Right cardiac atrium (tissue), 5 donors: ENCODE measurements around the gene ETDC. TPM values are rescaled to one million over a fixed set of nuclear protein-coding genes. Genes with fewer than 3 reads are reported as not detected.
"Not testable (repeated sequence)": the region's sequence is repeated elsewhere in the genome, so short reads cannot be mapped to it uniquely, and the experiment has no call there.

Source experiments
- ATAC-seq, 2 donors: fragments of 200-7000 bp; cut with Tn5 transposase; one replicate each; pipeline versions ENCODE4 v1.8.0 to v1.9.1; 2020; ENCODE audit warnings: moderate library complexity in 2 of 2, mild to moderate bottlenecking in 1 of 2
- DNase-seq, 3 donors: peaks; one replicate each; pipeline ENCODE4 v3.0.0-alpha.2; 2020
- H3K27ac ChIP-seq: one replicate; pipeline ENCODE4 v1.5.1; 2013; ENCODE audit warnings: mild to moderate bottlenecking, low read length, control low read depth, moderate library complexity
- H3K27me3 ChIP-seq: one replicate; pipeline ENCODE4 v1.6.1; 2013; ENCODE audit not compliant: control insufficient read depth, insufficient read depth
- H3K4me1 ChIP-seq: one replicate; pipeline ENCODE4 v1.6.1; 2013; ENCODE audit warnings: low read length; ENCODE audit not compliant: control insufficient read depth, insufficient read depth
- H3K4me3 ChIP-seq: one replicate; pipeline ENCODE4 v1.5.1; 2013; ENCODE audit warnings: low read length, control low read depth
- H3K9me3 ChIP-seq: one replicate; pipeline ENCODE4 v1.6.1; 2013; ENCODE audit warnings: low read length; ENCODE audit not compliant: control insufficient read depth
- WGBS: extraction: QIAGEN DNeasy Blood & Tissue Kit; methylation state at CpG from one replicate; pipeline ENCODE4 v1.1.7; 2013; 5-methylcytosine and 5-hydroxymethylcytosine counted together
- intact Hi-C, 4 donors: fragments of 100-400 bp; cut with DNase I; formaldehyde crosslinking; loops; one replicate each; pipeline versions ENCODE4 v1.11.0 to v1.14.0; 2022 to 2023
- polyA plus RNA-seq: library from polyadenylated mRNA; stranded (reverse); fragments of 200-250 nt; gene quantifications from one replicate; pipeline ENCODE4 v1.2.3, GENCODE V29; 2013
- total RNA-seq, 4 donors: library from RNA; stranded (reverse); fragmentation: NEBNext Ultra II Directional; extraction: Animal tissue kit (Norgen Biotek cat#: 25700); gene quantifications; one replicate each; pipeline ENCODE4 v1.2.1, GENCODE V29; 2021
- donor health status: healthy with polysubstance abuse.
- donor health status: DM: no; HTN: yes; CAD: no.
- donor health status: DM: no; HTN: no; CAD: no.
- donor health status: DM: no; HTN: yes; CAD: no; lungs with severe emphysema.
- donor health status: DM: yes; HTN: yes; CAD: no.

The ETDC gene
- total and polyA plus RNA-seq, 5 donors: not detected

GRCh38 chrX:135307171-135307570 is 2.1 kb upstream of the ETDC start:
- no peak overlapping the region for H3K27ac ChIP-seq
- H3K9me3 ChIP-seq: no peaks in the 10 kb centered on the region
- intact Hi-C loops: no loop called here
- no peak overlapping the region for H3K4me3 ChIP-seq
- no peak for ATAC-seq
- 77% methylated on average over 3 of the region's 3 CpGs for WGBS
- no peaks in the 10 kb centered on the region for H3K4me1 ChIP-seq
- no peaks in the 10 kb centered on the region for H3K27me3 ChIP-seq
- DNase-seq: no peak

DNA sequence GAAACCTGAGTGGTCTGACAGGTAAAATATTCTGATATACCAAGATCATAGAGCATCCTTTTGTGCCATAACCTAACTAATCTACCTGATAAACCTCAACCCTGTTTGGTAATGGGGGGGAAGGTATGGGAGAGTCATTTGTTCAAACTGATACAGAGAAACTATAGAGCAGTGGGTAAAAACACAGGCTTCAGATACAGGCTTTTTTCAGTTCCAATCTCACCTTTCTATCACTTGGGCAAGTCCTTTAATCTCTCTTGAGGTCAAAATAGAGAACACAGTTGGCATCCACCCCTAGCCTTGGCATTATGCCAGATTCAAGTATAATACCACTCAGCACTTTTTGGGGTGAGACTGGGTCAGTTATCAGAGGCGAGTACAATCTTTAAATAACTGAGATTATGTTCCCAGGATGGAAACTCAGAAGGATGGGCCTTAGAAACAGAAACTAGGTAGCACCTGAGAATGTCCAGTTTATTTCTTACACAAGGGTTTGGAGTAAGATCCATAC is 880 bp upstream of the ETDC start:
- ATAC-seq (no peak), DNase-seq (no peak)
- intact Hi-C loops: no loop called here
- Histone ChIP-seq H3K27me3 (no peaks in the 10 kb centered on the region), H3K27ac (no peak overlapping the region), H3K4me3 (no peak overlapping the region), H3K4me1 (no peaks in the 10 kb centered on the region), H3K9me3 (no peaks in the 10 kb centered on the region)
- 33% methylated on average over 1 of the region's 1 CpG for WGBS

GRCh38 chrX:135315864-135316263 is 6.6 kb downstream of the ETDC start:
- no peak for DNase-seq
- WGBS: 90% methylated on average over 1 of the region's 1 CpG
- Histone ChIP-seq H3K4me1 (no peaks in the 10 kb centered on the region), H3K4me3 (no peak overlapping the region), H3K27me3 (no peaks in the 10 kb centered on the region), H3K9me3 (no peaks in the 10 kb centered on the region), H3K27ac (no peak overlapping the region)
- intact Hi-C loops: no loop called here
- no peak for ATAC-seq

GRCh38 chrX:135324463-135324862 is 15.2 kb downstream of the ETDC start:
- no peak for ATAC-seq

DNA sequence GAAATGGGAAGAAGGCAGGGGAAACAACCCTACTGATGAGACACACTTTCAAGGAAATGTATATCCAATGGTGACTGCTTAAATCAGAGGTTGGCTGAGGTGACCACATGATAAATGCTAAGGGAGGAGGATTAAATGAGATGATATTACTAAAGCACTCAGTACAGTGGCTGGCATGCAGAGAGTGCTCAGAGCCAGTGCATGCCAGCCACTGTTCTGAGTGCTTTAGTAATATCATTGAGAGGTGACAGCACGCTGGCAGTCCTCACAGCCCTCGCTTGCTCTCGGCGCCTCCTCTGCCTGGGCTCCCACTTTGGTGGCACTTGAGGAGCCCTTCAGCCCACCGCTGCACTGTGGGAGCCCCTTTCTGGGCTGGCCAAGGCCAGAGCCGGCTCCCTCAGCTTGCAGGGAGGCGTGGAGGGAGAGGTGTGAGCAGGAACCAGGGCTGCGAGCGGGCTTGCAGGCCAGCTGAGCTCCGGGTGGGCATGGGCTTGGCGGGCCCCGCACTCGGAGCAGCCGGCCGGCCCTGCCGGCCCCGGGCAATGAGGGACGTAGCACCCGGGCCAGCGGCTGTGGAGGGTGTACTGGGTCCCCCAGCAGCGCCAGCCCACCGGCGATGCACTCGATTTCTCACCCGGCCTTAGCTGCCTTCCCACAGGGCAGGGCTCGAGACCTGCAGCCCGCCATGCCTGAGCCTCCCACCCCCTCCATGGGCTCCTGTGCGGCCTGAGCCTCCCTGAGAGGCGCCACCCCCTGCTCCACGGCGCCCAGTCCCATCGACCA is 15.9 kb downstream of the ETDC start:
- H3K4me1 ChIP-seq, H3K27ac ChIP-seq, H3K9me3 ChIP-seq, H3K4me3 ChIP-seq, H3K27me3 ChIP-seq, intact Hi-C loops: not testable (repeated sequence)
- 91% methylated on average over 30 of the region's 32 CpGs for WGBS
- DNase-seq (peak in 1 of 3 donors; percentile 33), ATAC-seq (peak in 1 of 2 donors; percentile 52)

More at GRCh38 chrX:135324463-135324862, 15.2 kb downstream of the ETDC start:
- Histone ChIP-seq H3K4me1 (peaks cover 4% of the 10 kb centered on the region), H3K9me3 (no peaks in the 10 kb centered on the region), H3K4me3 (no peak overlapping the region), H3K27ac (no peak overlapping the region), H3K27me3 (no peaks in the 10 kb centered on the region)
- WGBS: 98% methylated on average over 5 of the region's 5 CpGs
- intact Hi-C loops: no loop called here
- no peak for DNase-seq

DNA sequence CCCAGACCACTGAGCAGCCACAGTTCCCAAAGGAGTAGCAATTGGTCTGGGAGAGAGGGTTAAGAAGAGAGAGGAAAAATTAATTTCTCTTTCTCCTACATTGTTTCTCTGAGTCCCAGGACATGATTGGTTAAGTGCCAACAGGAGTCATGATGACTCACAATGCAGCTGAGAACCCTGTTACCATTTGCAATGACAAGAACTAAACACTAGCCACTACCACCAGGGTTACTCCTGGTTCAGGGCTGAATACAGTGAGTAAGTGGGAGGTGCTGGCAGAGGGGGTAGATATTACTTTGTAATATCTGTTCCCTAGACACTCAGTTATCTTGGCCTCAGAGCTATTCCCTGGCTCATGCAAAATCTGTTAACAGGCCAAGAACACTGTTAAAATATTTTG is 18.0 kb downstream of the ETDC start:
- H3K9me3 ChIP-seq: no peaks in the 10 kb centered on the region
- no peak overlapping the region for H3K27ac ChIP-seq
- intact Hi-C loops: no loop called here
- no peaks in the 10 kb centered on the region for H3K27me3 ChIP-seq
- peaks cover 4% of the 10 kb centered on the region for H3K4me1 ChIP-seq
- DNase-seq (no peak), ATAC-seq (peak; percentile 70 to 77)
- H3K4me3 ChIP-seq: no peak overlapping the region

- WGBS: 73% methylated on average over 3 of the region's 3 CpGs
- no peak for ATAC-seq
- no peak overlapping the region for H3K27ac ChIP-seq
Measured at GRCh38 chrX:135328421-135329005, 19.2 kb downstream of the ETDC start.

DNA sequence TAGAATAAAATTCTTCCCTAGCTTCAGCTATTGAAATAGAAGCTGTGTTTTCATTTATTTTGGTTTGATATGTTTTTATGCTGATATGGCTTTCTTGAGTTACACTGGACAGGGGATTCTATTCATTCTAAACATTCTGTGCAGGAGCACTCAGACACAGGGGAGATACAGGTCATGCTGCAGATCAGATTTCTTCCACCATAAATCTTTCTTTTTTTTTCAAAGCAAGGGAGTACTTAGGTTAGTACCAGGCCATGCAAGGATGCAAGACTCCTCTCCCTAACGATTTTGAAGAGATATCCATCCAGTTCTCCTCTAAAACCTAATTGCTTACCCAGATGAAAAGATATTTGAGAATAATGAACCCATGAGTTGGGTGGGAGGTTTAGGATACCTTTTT is 21.4 kb downstream of the ETDC start:
- WGBS: 68% methylated on average over 1 of the region's 1 CpG
- intact Hi-C loops: no loop called here
- Histone ChIP-seq H3K4me3 (no peak overlapping the region), H3K9me3 (no peaks in the 10 kb centered on the region), H3K27ac (no peak overlapping the region), H3K4me1 (peaks cover 7% of the 10 kb centered on the region), H3K27me3 (no peaks in the 10 kb centered on the region)
- no peak for ATAC-seq
- no peak for DNase-seq

More at GRCh38 chrX:135328421-135329005, 19.2 kb downstream of the ETDC start:
- Histone ChIP-seq H3K27me3 (no peaks in the 10 kb centered on the region), H3K9me3 (no peaks in the 10 kb centered on the region), H3K4me3 (no peak overlapping the region), H3K4me1 (peaks cover 4% of the 10 kb centered on the region)
- DNase-seq: no peak
- intact Hi-C loops: no loop called here

DNA sequence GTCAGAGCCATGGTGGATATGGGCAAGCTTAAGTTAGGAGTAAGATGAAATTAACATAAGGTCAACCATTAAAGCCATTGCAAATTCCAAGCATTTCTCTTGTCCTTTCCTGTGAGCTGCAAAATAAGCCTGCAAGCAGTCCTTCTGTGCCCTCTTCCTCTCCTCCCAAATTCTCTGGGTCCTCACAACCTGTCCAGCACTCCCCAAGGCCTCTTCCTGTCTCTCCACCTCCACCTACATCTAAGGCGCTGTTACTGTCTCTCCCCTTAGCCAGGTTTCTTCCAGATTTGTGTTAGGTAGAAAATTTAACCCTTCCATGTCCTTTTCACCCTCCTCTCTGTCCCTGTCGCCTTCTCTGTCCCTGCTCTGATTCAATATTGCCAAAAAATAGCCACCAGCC is 22.2 kb downstream of the ETDC start:
- 88% methylated on average over 2 of the region's 2 CpGs for WGBS
- Histone ChIP-seq H3K9me3 (no peaks in the 10 kb centered on the region), H3K27ac (no peak overlapping the region), H3K4me1 (peaks cover 9% of the 10 kb centered on the region), H3K27me3 (no peaks in the 10 kb centered on the region), H3K4me3 (no peak overlapping the region)
- intact Hi-C loops: no loop called here
- ATAC-seq (no peak), DNase-seq (no peak)

GRCh38 chrX:135340831-135341230 is 31.6 kb downstream of the ETDC start:
- H3K4me1 ChIP-seq: peaks cover 17% of the 10 kb centered on the region
- 65% methylated on average over 2 of the region's 2 CpGs for WGBS
- no peaks in the 10 kb centered on the region for H3K27me3 ChIP-seq

GRCh38 chrX:135345107-135345589 is 35.9 kb downstream of the ETDC start:
- Histone ChIP-seq H3K4me3 (peak overlapping the region; percentile 94), H3K27me3 (no peaks in the 10 kb centered on the region), H3K4me1 (peaks cover 4% of the 10 kb centered on the region), H3K9me3 (no peaks in the 10 kb centered on the region), H3K27ac (peak overlapping the region; percentile 91)
- intact Hi-C loops: no loop called here
- DNase-seq (peak; percentile 54 to 79 (median 74)), ATAC-seq (peak; percentile 41 to 64)
- WGBS: 2% methylated on average over 18 of the region's 18 CpGs

More at GRCh38 chrX:135340831-135341230, 31.6 kb downstream of the ETDC start:
- no peaks in the 10 kb centered on the region for H3K9me3 ChIP-seq
- intact Hi-C loops: no loop called here
- ATAC-seq (no peak), DNase-seq (no peak)
- peak overlapping the region; percentile 76 for H3K4me3 ChIP-seq
- no peak overlapping the region for H3K27ac ChIP-seq
